Ovary (tissue), 9 donors: ENCODE data around the gene OARD1. TPM values are rescaled to one million over a fixed set of nuclear protein-coding genes. Genes with fewer than 3 reads are reported as not detected.

ENCODE experiments used
- DNase-seq, 5 donors: peaks; one replicate each; pipeline ENCODE4 v3.0.0-alpha.2; 2019 to 2020
- H3K27ac ChIP-seq, 2 donors: fragments of 200-600 bp; one replicate each; pipeline versions ENCODE4 v1.5.1 to v1.8.0; 2019 to 2022
- H3K27me3 ChIP-seq: fragments of 200-600 bp; one replicate; pipeline ENCODE4 v1.8.0; 2022
- H3K36me3 ChIP-seq: fragments of 200-600 bp; sonication (generic); one replicate; pipeline ENCODE4 v1.5.1; 2019
- H3K4me1 ChIP-seq: one replicate; pipeline ENCODE4 v1.8.1; 2013; ENCODE audit warnings: mild to moderate bottlenecking, moderate library complexity; ENCODE audit not compliant: insufficient read depth
- H3K4me3 ChIP-seq: fragments of 200-600 bp; sonication (generic); one replicate; pipeline ENCODE4 v1.5.1; 2017
- H3K9me3 ChIP-seq, 2 donors: fragments of 200-600 bp in 1 of 2; sonication (generic) in 1 of 2; one replicate each; pipeline versions ENCODE4 v1.5.1 to v1.8.1; 2013 to 2019; ENCODE audit warnings: mild to moderate bottlenecking in 1 of 2, moderate library complexity in 1 of 2
- CTCF ChIP-seq, 3 donors: fragments of 450-650 bp in 2 of 3; fragments of 200-600 bp in 1 of 3; IDR thresholded peaks; one replicate each; pipeline versions ENCODE4 v1.5.1 to v1.8.0; 2016 to 2022; ENCODE audit warnings: antibody characterized with exemption in 3 of 3, mild to moderate bottlenecking in 1 of 3
- EP300 ChIP-seq: sonication (generic); formaldehyde crosslinking; IDR thresholded peaks from one replicate; pipeline ENCODE4 v1.6.1; 2017; ENCODE audit warnings: antibody characterized with exemption
- POLR2A ChIP-seq: fragments of 450-650 bp; IDR thresholded peaks from one replicate; pipeline ENCODE4 v1.6.1; 2017; ENCODE audit warnings: antibody characterized with exemption, mild to moderate bottlenecking, moderate library complexity
- WGBS, 3 donors: extraction: QIAGEN DNeasy Blood & Tissue Kit in 1 of 3; methylation state at CpG; one replicate each; pipeline versions ENCODE4 v1.1.5 to v1.1.7; 2013 to 2017; 5-methylcytosine and 5-hydroxymethylcytosine counted together
- intact Hi-C, 4 donors: fragments of 100-400 bp; cut with DNase I; formaldehyde crosslinking; loops; one replicate each; pipeline versions ENCODE4 v1.11.0 to v1.15.1; 2022 to 2023
- polyA plus RNA-seq, 2 donors: library from polyadenylated mRNA; stranded (reverse); fragments of 200-250 nt in 1 of 2; fragments of 350-450 nt in 1 of 2; fragmentation: Illumina TruSeq in 1 of 2; extraction: RNeasy Lipid Tissue Mini Kit (QIAGEN cat#74804) in 1 of 2; gene quantifications; one replicate each; pipeline ENCODE4 v1.2.3, GENCODE V29; 2013 to 2014
- total RNA-seq, 7 donors: library from RNA; depleted of rRNA in 2 of 7; stranded (reverse); fragments of >200 nt in 2 of 7; fragmentation: NEBNext Ultra II Directional in 3 of 7; extraction: Animal tissue kit (Norgen Biotek cat#: 25700) in 3 of 7; gene quantifications; one replicate each; pipeline versions ENCODE4 v1.1.0 to v1.2.4, GENCODE V29; 2016 to 2023
- donor health status: DM: no; HTN: no; CAD: no; lungs with moderate emphysema.
- donor health status: DM: no; HTN: no; CAD: no.
- donor health status: Bipolar disorder and iron deficiency.
- donor health status: DM: yes; HTN: yes; CAD: no.
- donor health status: DM: no; HTN: no; CAD: no.
- donor health status: DM: yes; HTN: yes; CAD: no.

Gene OARD1
- total and polyA plus RNA-seq, 9 donors, result 10.6 to 34.5 (median 21.4) TPM

GRCh38 chr6:41097467-41098090, 25.4 kb upstream of the OARD1 start:
- H3K36me3 ChIP-seq, result no peaks in the 10 kb centered on the region
- no peak overlapping the region for H3K27ac ChIP-seq
- no peak for TF ChIP-seq POLR2A
- no peak for TF ChIP-seq EP300
- H3K4me1 ChIP-seq, result peaks cover 1% of the 10 kb centered on the region
- intact Hi-C loops, result no loop called here
- H3K27me3 ChIP-seq, result no peaks in the 10 kb centered on the region
- WGBS, 3 donors, result 50 to 61% (median 52%) methylated on average over 5 of the region's 5 CpGs
- no peaks in the 10 kb centered on the region for H3K9me3 ChIP-seq
- no peak overlapping the region for H3K4me3 ChIP-seq
- DNase-seq, result no peak

- DNase-seq, result no peak
- intact Hi-C loops, result no loop called here
- no peaks in the 10 kb centered on the region for H3K27me3 ChIP-seq
- H3K27ac ChIP-seq, result no peak overlapping the region
- H3K4me3 ChIP-seq, result no peak overlapping the region
- no peak for TF ChIP-seq EP300
- no peak for TF ChIP-seq POLR2A
- no peak for TF ChIP-seq CTCF (IDR thresholded peaks at IDR 0.05)
- no peaks in the 10 kb centered on the region for H3K9me3 ChIP-seq
- 87 to 90% (median 89%) methylated on average over 6 of the region's 6 CpGs for WGBS, 3 donors
- no peaks in the 10 kb centered on the region for H3K36me3 ChIP-seq
- peaks cover 1% of the 10 kb centered on the region for H3K4me1 ChIP-seq
Measured at GRCh38 chr6:41093729-41094128, 21.6 kb upstream of the OARD1 start.

- Histone ChIP-seq H3K27me3 (no peaks in the 10 kb centered on the region), H3K4me1 (no peaks in the 10 kb centered on the region), H3K4me3 (no peak overlapping the region), H3K9me3 (no peaks in the 10 kb centered on the region), H3K36me3 (no peaks in the 10 kb centered on the region), H3K27ac (no peak overlapping the region)
- WGBS, 3 donors, result 87 to 95% (median 89%) methylated on average over 4 of the region's 4 CpGs
- no peak for TF ChIP-seq POLR2A
- TF ChIP-seq CTCF (IDR thresholded peaks at IDR 0.05), result no peak
- TF ChIP-seq EP300, result no peak
- intact Hi-C loops, result no loop called here
- no peak for DNase-seq
Measured at GRCh38 chr6:41092421-41093140, 20.4 kb upstream of the OARD1 start.

GRCh38 chr6:41090841-41091761, 18.9 kb upstream of the OARD1 start:
- H3K4me1 ChIP-seq, result no peaks in the 10 kb centered on the region
- no peaks in the 10 kb centered on the region for H3K27me3 ChIP-seq
- TF ChIP-seq POLR2A, result no peak
- TF ChIP-seq EP300, result no peak
- no peak for TF ChIP-seq CTCF (IDR thresholded peaks at IDR 0.05)
- H3K27ac ChIP-seq, result no peak overlapping the region
- DNase-seq, result no peak
- no peaks in the 10 kb centered on the region for H3K9me3 ChIP-seq
- H3K4me3 ChIP-seq, result no peak overlapping the region
- no peaks in the 10 kb centered on the region for H3K36me3 ChIP-seq
- intact Hi-C loops, result no loop called here
- 13 to 50% (median 37%) methylated on average over 1 of the region's 1 CpG for whole genome bisulfite sequencing, 3 donors
